CD4-positive, alpha-beta T cell treated with Interleukin-2 at 100 ng/mL for 4 hours (primary cell): Measurements from ENCODE around the gene PBRM1.
A peak's percentile ranks its signal among the peaks of the same experiment; 100 is the strongest.

Source experiments
- DNase-seq: peaks from one replicate; pipeline ENCODE4 v3.0.0-alpha.2; 2020; ENCODE audit warnings: low spot score

PBRM1 gene

GRCh38 chr3:52509753-52510328, 175.9 kb downstream of the PBRM1 start:
- DNase-seq, result no peak

- DNase-seq, result no peak
These were observed 178.4 kb downstream of the PBRM1 start for GRCh38 chr3:52507359-52507758.

- DNase-seq, result no peak
These were observed 179.3 kb downstream of the PBRM1 start for GRCh38 chr3:52506266-52506966.

- no peak for DNase-seq
These were observed 180.7 kb downstream of the PBRM1 start for GRCh38 chr3:52504977-52505376.

GRCh38 chr3:52503788-52504424, 181.8 kb downstream of the PBRM1 start:
- no peak for DNase-seq

GRCh38 chr3:52502808-52503350, 182.8 kb downstream of the PBRM1 start:
- DNase-seq, result no peak

- DNase-seq, result no peak
These were observed 183.7 kb downstream of the PBRM1 start for GRCh38 chr3:52502001-52502400.

GRCh38 chr3:52501046-52501445, 184.7 kb downstream of the PBRM1 start:
- DNase-seq, result no peak

- DNase-seq, result peak; percentile 11
These were observed 187.3 kb downstream of the PBRM1 start for GRCh38 chr3:52498137-52499054.

- no peak for DNase-seq
These were observed 189.7 kb downstream of the PBRM1 start for GRCh38 chr3:52495777-52496602.
